Cardiac muscle cell (in vitro differentiated cells and primary cell): Measurements from ENCODE around the gene MAPK10. TPM values are rescaled to one million over a fixed set of nuclear protein-coding genes. Genes with fewer than 3 reads are reported as not detected.

Experiments
- DNase-seq, 2 donors: peaks; one replicate each; pipeline versions ENCODE4 v3.0.0 to v3.0.0-alpha.2; 2010 to 2017; ENCODE audit warnings: low read depth in 1 of 2, low spot score in 1 of 2
- H3K27ac ChIP-seq: fragments of 200-600 bp; sonication (generic); 2 replicates; pipeline ENCODE4 v1.5.1; 2016
- H3K27me3 ChIP-seq: fragments of 200-600 bp; sonication (generic); 2 replicates; pipeline ENCODE4 v1.6.0; 2016; ENCODE audit warnings: control low read depth
- H3K36me3 ChIP-seq: fragments of 200-600 bp; sonication (generic); 2 replicates; pipeline ENCODE4 v1.5.1; 2016; ENCODE audit warnings: control low read depth
- H3K4me1 ChIP-seq: fragments of 200-600 bp; sonication (generic); 2 replicates; pipeline ENCODE4 v1.8.1; 2017; ENCODE audit warnings: low read depth, mild to moderate bottlenecking, mixed run types
- H3K4me3 ChIP-seq: fragments of 200-600 bp; sonication (generic); 2 replicates; pipeline ENCODE4 v1.5.1; 2016; ENCODE audit warnings: mild to moderate bottlenecking
- H3K9me3 ChIP-seq: fragments of 200-600 bp; sonication (generic); 2 replicates; pipeline ENCODE4 v1.5.1; 2017; ENCODE audit warnings: low read depth, mild to moderate bottlenecking, control low read depth
- polyA plus RNA-seq: library from polyadenylated mRNA; unstranded; fragments of >200 nt; fragmentation: Nextera tagmentation; extraction: Ambion mirVana; gene quantifications from 2 replicates; pipeline ENCODE4 v1.2.1, GENCODE V29; 2016
- total RNA-seq: library from RNA; depleted of rRNA; stranded (reverse); fragments of >200 nt; gene quantifications from 2 replicates; pipeline ENCODE4 v1.2.3, GENCODE V29; 2016
- TF ChIP-seq, protein P1 (sequence below): IDR thresholded peaks from 2 replicates; pipeline ENCODE4 v1.5.1; 2012; ENCODE audit warnings: low read depth, mild to moderate bottlenecking, low read length

The MAPK10 gene
- total and polyA plus RNA-seq, 2 experiments from 2014 or later: 13.9 to 22.8 TPM

GRCh38 chr4:85994576-85994975, 365.3 kb downstream of the MAPK10 start:
- no peaks in the 10 kb centered on the region for H3K4me1 ChIP-seq
- no peak overlapping the region for H3K4me3 ChIP-seq
- no peaks in the 10 kb centered on the region for H3K27me3 ChIP-seq
- TF ChIP-seq, protein P1, sequence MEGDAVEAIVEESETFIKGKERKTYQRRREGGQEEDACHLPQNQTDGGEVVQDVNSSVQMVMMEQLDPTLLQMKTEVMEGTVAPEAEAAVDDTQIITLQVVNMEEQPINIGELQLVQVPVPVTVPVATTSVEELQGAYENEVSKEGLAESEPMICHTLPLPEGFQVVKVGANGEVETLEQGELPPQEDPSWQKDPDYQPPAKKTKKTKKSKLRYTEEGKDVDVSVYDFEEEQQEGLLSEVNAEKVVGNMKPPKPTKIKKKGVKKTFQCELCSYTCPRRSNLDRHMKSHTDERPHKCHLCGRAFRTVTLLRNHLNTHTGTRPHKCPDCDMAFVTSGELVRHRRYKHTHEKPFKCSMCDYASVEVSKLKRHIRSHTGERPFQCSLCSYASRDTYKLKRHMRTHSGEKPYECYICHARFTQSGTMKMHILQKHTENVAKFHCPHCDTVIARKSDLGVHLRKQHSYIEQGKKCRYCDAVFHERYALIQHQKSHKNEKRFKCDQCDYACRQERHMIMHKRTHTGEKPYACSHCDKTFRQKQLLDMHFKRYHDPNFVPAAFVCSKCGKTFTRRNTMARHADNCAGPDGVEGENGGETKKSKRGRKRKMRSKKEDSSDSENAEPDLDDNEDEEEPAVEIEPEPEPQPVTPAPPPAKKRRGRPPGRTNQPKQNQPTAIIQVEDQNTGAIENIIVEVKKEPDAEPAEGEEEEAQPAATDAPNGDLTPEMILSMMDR: no peak
- H3K36me3 ChIP-seq: no peaks in the 10 kb centered on the region
- no peaks in the 10 kb centered on the region for H3K9me3 ChIP-seq
- peak in 1 of 2 donors; percentile 16 for DNase-seq
- H3K27ac ChIP-seq: no peak overlapping the region

DNA sequence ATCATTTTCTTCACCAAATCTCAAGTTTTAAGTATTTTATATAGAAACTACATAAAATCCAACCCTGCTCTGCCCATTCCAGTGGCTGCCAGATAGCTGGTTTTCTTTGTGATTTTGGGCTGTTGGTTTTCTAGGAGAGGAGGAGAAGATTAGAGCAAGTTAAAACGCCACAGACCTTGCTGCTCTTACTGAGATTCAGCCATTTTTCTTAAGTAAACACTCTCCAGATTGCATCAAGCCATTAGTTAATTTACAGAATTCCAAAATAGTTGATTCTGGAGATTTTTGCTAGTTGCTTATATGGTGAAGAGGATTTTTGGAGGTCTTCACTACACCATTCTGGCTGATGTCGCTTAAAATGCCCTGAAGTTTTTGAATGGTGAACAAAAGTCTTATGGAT, 366.2 kb downstream of the MAPK10 start:
- Histone ChIP-seq H3K4me3 (no peak overlapping the region), H3K9me3 (no peaks in the 10 kb centered on the region), H3K36me3 (no peaks in the 10 kb centered on the region), H3K4me1 (no peaks in the 10 kb centered on the region), H3K27ac (no peak overlapping the region), H3K27me3 (no peaks in the 10 kb centered on the region)
- DNase-seq: no peak
- TF ChIP-seq, protein P1: no peak

DNA sequence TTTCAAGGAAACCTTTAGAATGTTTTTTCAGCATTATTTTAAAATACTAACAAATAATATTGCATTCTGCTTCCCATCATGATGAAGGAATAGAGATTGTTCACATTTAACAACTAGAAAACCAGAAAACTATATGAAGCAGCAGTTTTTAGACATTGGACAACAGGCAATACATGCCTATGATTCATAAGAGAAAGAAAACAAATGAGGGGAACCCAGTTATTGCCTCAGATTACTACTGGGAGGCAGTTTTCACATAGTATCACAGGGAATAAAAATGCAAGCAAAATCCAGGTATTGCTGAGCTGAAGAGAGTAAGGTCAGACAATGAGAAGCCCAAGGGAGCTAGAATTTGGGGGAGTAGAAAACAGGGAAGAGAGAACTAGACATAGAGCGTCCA, 373.6 kb downstream of the MAPK10 start:
- H3K4me3 ChIP-seq: no peak overlapping the region
- DNase-seq: no peak
- H3K27ac ChIP-seq: no peak overlapping the region
- H3K36me3 ChIP-seq: no peaks in the 10 kb centered on the region
- TF ChIP-seq, protein P1: no peak
- no peaks in the 10 kb centered on the region for H3K4me1 ChIP-seq
- H3K27me3 ChIP-seq: no peaks in the 10 kb centered on the region
- no peaks in the 10 kb centered on the region for H3K9me3 ChIP-seq

DNA sequence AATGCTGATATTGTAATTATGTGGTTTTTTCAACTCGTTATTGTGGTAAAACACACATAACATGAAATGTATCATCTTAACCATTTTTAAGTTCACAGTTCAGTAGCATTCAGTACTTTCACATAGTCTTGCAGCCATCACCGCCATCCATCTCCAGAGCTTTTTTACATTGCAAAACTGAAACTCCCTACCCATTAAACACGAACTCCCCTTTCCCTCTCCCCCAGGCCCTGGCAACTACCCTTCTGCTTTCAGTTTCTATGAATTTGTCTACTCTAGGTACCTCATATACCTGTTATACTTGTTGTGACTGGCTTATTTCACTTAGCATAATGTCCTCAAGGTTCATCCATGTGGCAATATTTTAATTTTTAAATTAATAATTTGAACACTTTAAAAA, 380.6 kb downstream of the MAPK10 start:
- H3K27ac ChIP-seq: no peak overlapping the region
- H3K36me3 ChIP-seq: no peaks in the 10 kb centered on the region

GRCh38 chr4:85970535-85970934, 389.3 kb downstream of the MAPK10 start:
- Histone ChIP-seq H3K4me1 (no peaks in the 10 kb centered on the region), H3K27ac (no peak overlapping the region), H3K36me3 (no peaks in the 10 kb centered on the region), H3K4me3 (no peak overlapping the region), H3K27me3 (no peaks in the 10 kb centered on the region), H3K9me3 (no peaks in the 10 kb centered on the region)
- TF ChIP-seq, protein P1: no peak
- peak in 1 of 2 donors; percentile 21 for DNase-seq

More for the DNA sequence above, 380.6 kb downstream of the MAPK10 start:
- DNase-seq: no peak
- H3K27me3 ChIP-seq: no peaks in the 10 kb centered on the region
- TF ChIP-seq, protein P1: no peak
- H3K9me3 ChIP-seq: no peaks in the 10 kb centered on the region
- no peaks in the 10 kb centered on the region for H3K4me1 ChIP-seq
- no peak overlapping the region for H3K4me3 ChIP-seq
